PC-9 (cell line): ENCODE measurements around the gene SETD5. TPM values are rescaled to one million over a fixed set of nuclear protein-coding genes. Genes with fewer than 3 reads are reported as not detected.

ENCODE experiments used
- BruUV-seq: library from RNA; stranded (reverse); fragments of 400-500 nt; replicated peaks from 2 replicates; lab custom pipeline; 2021; lab: Mats Ljungman, UMichigan
- CTCF ChIA-PET: fragments of 300-600 bp; sonication (Branson Sonifier 250); formaldehyde crosslinking; loops from one replicate; lab custom pipeline; 2022; ENCODE audit warnings: antibody characterized with exemption; lab: Charles Lee
- POLR2A ChIA-PET: fragments of 300-600 bp; sonication (Branson Sonifier 250); formaldehyde crosslinking; loops from one replicate; lab custom pipeline; 2022; ENCODE audit warnings: antibody characterized with exemption; ENCODE audit not compliant: unreplicated experiment; lab: Charles Lee
- DNase-seq, 2 experiments: peaks; one replicate each; pipeline versions ENCODE4 v3.0.0 to v3.0.0-alpha.2; 2015 to 2022; ENCODE audit warnings: mixed read lengths in 1 of 2
- H2AFZ ChIP-seq: fragments of 200-600 bp; sonication (generic); 2 replicates; pipeline ENCODE4 v1.8.1; 2017; ENCODE audit warnings: antibody characterized with exemption
- H3F3A ChIP-seq: fragments of 200-600 bp; sonication (generic); 2 replicates; pipeline ENCODE4 v1.8.1; 2017; ENCODE audit warnings: antibody characterized with exemption, mild to moderate bottlenecking, low read depth; ENCODE audit not compliant: insufficient read depth
- H3K27ac ChIP-seq: fragments of 200-600 bp; sonication (generic); 2 replicates; pipeline ENCODE4 v1.6.1; 2016; ENCODE audit warnings: mixed run types
- H3K27me3 ChIP-seq: fragments of 200-600 bp; sonication (generic); 2 replicates; pipeline ENCODE4 v1.6.1; 2016; ENCODE audit warnings: low read depth, mixed run types; ENCODE audit not compliant: insufficient read depth
- H3K36me3 ChIP-seq: fragments of 200-600 bp; sonication (generic); 2 replicates; pipeline ENCODE4 v1.6.1; 2016; ENCODE audit warnings: low read depth, mixed run types
- H3K4me1 ChIP-seq: fragments of 200-600 bp; sonication (generic); replicated peaks from 2 replicates; pipeline ENCODE4 v1.6.1; 2016; ENCODE audit warnings: mixed run types; ENCODE audit not compliant: insufficient read depth
- H3K4me2 ChIP-seq: fragments of 200-600 bp; sonication (generic); 2 replicates; pipeline ENCODE4 v1.6.1; 2017; ENCODE audit warnings: mixed run types
- H3K4me3 ChIP-seq: fragments of 200-600 bp; sonication (generic); 2 replicates; pipeline ENCODE4 v1.6.1; 2016; ENCODE audit warnings: mixed run types
- H3K79me2 ChIP-seq: fragments of 200-600 bp; sonication (generic); 2 replicates; pipeline ENCODE4 v1.6.1; 2017; ENCODE audit warnings: low read depth, mixed run types
- H3K9me2 ChIP-seq: fragments of 200-600 bp; sonication (generic); 2 replicates; pipeline ENCODE4 v1.8.1; 2017; ENCODE audit warnings: mild to moderate bottlenecking; ENCODE audit not compliant: insufficient read depth
- H3K9me3 ChIP-seq: fragments of 200-600 bp; sonication (generic); 2 replicates; pipeline ENCODE4 v1.8.1; 2016; ENCODE audit warnings: low read depth; ENCODE audit not compliant: insufficient read depth
- H4K20me1 ChIP-seq: fragments of 200-600 bp; sonication (generic); 2 replicates; pipeline ENCODE4 v1.8.1; 2017; ENCODE audit not compliant: insufficient read depth
- CTCF ChIP-seq: fragments of 200-600 bp; sonication (generic); conservative IDR thresholded peaks from 2 replicates; pipeline ENCODE4 v1.6.1; 2017; ENCODE audit warnings: mixed run types, antibody characterized with exemption, mild to moderate bottlenecking, moderate library complexity
- EZH2 ChIP-seq: fragments of 200-600 bp; sonication (generic); IDR thresholded peaks from 2 replicates; pipeline ENCODE4 v1.8.0; 2017; ENCODE audit warnings: antibody characterized with exemption, low read depth
- intact Hi-C: fragments of 100-400 bp; cut with micrococcal nuclease; formaldehyde crosslinking; loops from one replicate; pipeline ENCODE4 v1.10.0; 2022; ENCODE audit not compliant: unreplicated experiment
- total RNA-seq: library from RNA; stranded (reverse); gene quantifications from 2 replicates; pipeline ENCODE4 v1.2.3, GENCODE V29; 2021

The SETD5 gene
- total RNA-seq, 1 experiment from 2014 or later, result 140 TPM

- Histone ChIP-seq H3F3A (peaks cover 31% of the 10 kb centered on the region), H3K4me3 (no peak overlapping the region), H3K9me3 (no peaks in the 10 kb centered on the region), H3K4me1 (no peaks in the 10 kb centered on the region), H3K27me3 (no peaks in the 10 kb centered on the region), H3K9me2 (no peaks in the 10 kb centered on the region; the same call in 1 of the 2 replicates), H2AFZ (no peak overlapping the region), H3K79me2 (peaks cover 49% of the 10 kb centered on the region), H4K20me1 (peaks cover 79% of the 10 kb centered on the region), H3K36me3 (peaks cover 82% of the 10 kb centered on the region), H3K27ac (no peak overlapping the region), H3K4me2 (no peak overlapping the region)
- ChIA-PET CTCF (no interaction called here), POLR2A (no interaction called here)
- intact Hi-C loops, result no loop called here
- TF ChIP-seq CTCF, result no peak
- TF ChIP-seq EZH2, result no peak
- DNase-seq, result no peak
- BruUV-seq, result no TSS peak
These were observed 37.9 kb downstream of the SETD5 start for GRCh38 chr3:9435316-9435715.

- no peaks in the 10 kb centered on the region for H3K9me3 ChIP-seq
- H3K9me2 ChIP-seq, result no peaks in the 10 kb centered on the region
- peaks cover 85% of the 10 kb centered on the region for H3K36me3 ChIP-seq
- intact Hi-C loops, result no loop called here
- CTCF ChIA-PET, result no interaction called here
- no peaks in the 10 kb centered on the region for H3K27me3 ChIP-seq
- H3K27ac ChIP-seq, result no peak overlapping the region
- no peak for DNase-seq
- POLR2A ChIA-PET, result no interaction called here
- no peak overlapping the region for H3K4me3 ChIP-seq
- no TSS peak for BruUV-seq
- peaks cover 52% of the 10 kb centered on the region; the same call in 1 of the 2 replicates for H3F3A ChIP-seq
- no peak overlapping the region for H2AFZ ChIP-seq
- peaks cover 71% of the 10 kb centered on the region for H4K20me1 ChIP-seq
- no peak overlapping the region for H3K4me2 ChIP-seq
- no peak for TF ChIP-seq EZH2
- TF ChIP-seq CTCF, result no peak
- no peaks in the 10 kb centered on the region for H3K4me1 ChIP-seq
- H3K79me2 ChIP-seq, result peaks cover 19% of the 10 kb centered on the region
These were observed 41.9 kb downstream of the SETD5 start for GRCh38 chr3:9439331-9439730.

GRCh38 chr3:9441501-9442221 lies 44.2 kb downstream of the SETD5 start:
- H3F3A ChIP-seq, result peaks cover 42% of the 10 kb centered on the region; the same call in 1 of the 2 replicates
- POLR2A ChIA-PET, result interaction anchor here (0.6 kb wide), 1 partner anchor 79 kb away, joined by 12 read pairs; the partner anchor contains the start of gene THUMPD3
- H3K4me3 ChIP-seq, result no peak overlapping the region
- H3K9me2 ChIP-seq, result no peaks in the 10 kb centered on the region
- H3K27me3 ChIP-seq, result no peaks in the 10 kb centered on the region
- no peak overlapping the region for H3K4me2 ChIP-seq
- intact Hi-C loops, result no loop called here
- TF ChIP-seq EZH2 (no peak), CTCF (no peak)
- no peak for DNase-seq
- CTCF ChIA-PET, result interaction anchor here (0.6 kb wide), 1 partner anchor 70 kb away, joined by 4 read pairs; no protein-coding TSS in a partner anchor
- H3K4me1 ChIP-seq, result no peaks in the 10 kb centered on the region
- H3K79me2 ChIP-seq, result peaks cover 9% of the 10 kb centered on the region; the same call in 1 of the 2 replicates
- no peak overlapping the region for H2AFZ ChIP-seq
- H3K36me3 ChIP-seq, result peaks cover 85% of the 10 kb centered on the region
- peaks cover 75% of the 10 kb centered on the region for H4K20me1 ChIP-seq
- no TSS peak for BruUV-seq
- H3K9me3 ChIP-seq, result no peaks in the 10 kb centered on the region
- no peak overlapping the region for H3K27ac ChIP-seq
